Neural cell (in vitro differentiated cells): Measurements from ENCODE around the gene PTDSS2. TPM values are rescaled to one million over a fixed set of nuclear protein-coding genes. Genes with fewer than 3 reads are reported as not detected.

Experiments used
- H2AFZ ChIP-seq: fragments of 200-600, 300-800 bp; sonication (generic), shearing (Covaris generic); 2 replicates; pipeline ENCODE4 v1.6.0; 2014; ENCODE audit warnings: low read depth, mild to moderate bottlenecking, antibody characterized with exemption, low read length, moderate library complexity
- H3F3A ChIP-seq: fragments of 200-600 bp; shearing (Covaris generic); 2 replicates; pipeline ENCODE4 v1.6.1; 2016; ENCODE audit warnings: mild to moderate bottlenecking, moderate library complexity, mixed read lengths, antibody characterized with exemption, low read length; ENCODE audit not compliant: insufficient read depth, poor library complexity, severe bottlenecking
- H3K27ac ChIP-seq: fragments of 200-600, 300-800 bp; sonication (generic), shearing (Covaris generic); 2 replicates; pipeline ENCODE4 v1.5.1; 2014; ENCODE audit warnings: mild to moderate bottlenecking, low read length, moderate library complexity
- H3K27me3 ChIP-seq: fragments of 300-800, 200-600 bp; sonication (generic), shearing (Covaris generic); 2 replicates; pipeline ENCODE4 v1.6.0; 2014; ENCODE audit warnings: mild to moderate bottlenecking, low read depth, low read length, moderate library complexity; ENCODE audit not compliant: insufficient read depth
- H3K36me3 ChIP-seq: fragments of 300-800, 200-600 bp; sonication (generic), shearing (Covaris generic); 2 replicates; pipeline ENCODE4 v1.5.1; 2014; ENCODE audit warnings: mild to moderate bottlenecking, antibody characterized with exemption, low read length, moderate library complexity; ENCODE audit not compliant: insufficient read depth
- H3K4me2 ChIP-seq: fragments of 300-800, 200-600 bp; sonication (generic), shearing (Covaris generic); 2 replicates; pipeline ENCODE4 v1.6.0; 2014; ENCODE audit warnings: mild to moderate bottlenecking, low read length
- H3K4me3 ChIP-seq: fragments of 300-800, 200-600 bp; sonication (generic), shearing (Covaris generic); 2 replicates; pipeline ENCODE4 v1.5.1; 2014; ENCODE audit warnings: mild to moderate bottlenecking, low read length, moderate library complexity
- H3K79me2 ChIP-seq: fragments of 200-600 bp; shearing (Covaris generic); replicated peaks from 2 replicates; pipeline ENCODE4 v1.6.0; 2014; ENCODE audit warnings: mild to moderate bottlenecking, low read length, moderate library complexity; ENCODE audit not compliant: insufficient read depth
- H3K9ac ChIP-seq: fragments of 300-800, 200-600 bp; sonication (generic), shearing (Covaris generic); 2 replicates; pipeline ENCODE4 v1.6.1; 2016; ENCODE audit warnings: mild to moderate bottlenecking, low read length, mixed read lengths
- H3K9me2 ChIP-seq: fragments of 200-600 bp; shearing (Covaris generic); 2 replicates; pipeline ENCODE4 v1.6.1; 2016; ENCODE audit warnings: mild to moderate bottlenecking, low read length, mixed read lengths; ENCODE audit not compliant: insufficient read depth
- H3K9me3 ChIP-seq: fragments of 200-600, 300-800 bp; sonication (generic), shearing (Covaris generic); 2 replicates; pipeline ENCODE4 v1.6.1; 2016; ENCODE audit warnings: mild to moderate bottlenecking, mixed run types, low read length, moderate library complexity, mixed read lengths
- H4K20me1 ChIP-seq: fragments of 200-600 bp; shearing (Covaris generic); 2 replicates; pipeline ENCODE4 v1.6.1; 2016; ENCODE audit warnings: mild to moderate bottlenecking, mixed run types; ENCODE audit not compliant: insufficient read depth
- EP300 ChIP-seq: fragments of 450-650 bp; conservative IDR thresholded peaks from 2 replicates; pipeline ENCODE4 v1.6.1; 2014; ENCODE audit warnings: antibody characterized with exemption, mild to moderate bottlenecking, moderate library complexity; ENCODE audit not compliant: poor library complexity, severe bottlenecking
- EZH2 ChIP-seq: fragments of 200-600, 300-800 bp; shearing (Covaris generic), sonication (generic); IDR thresholded peaks from 2 replicates; pipeline ENCODE4 v1.6.1; 2014; ENCODE audit warnings: antibody characterized with exemption, low read length, borderline replicate concordance, mild to moderate bottlenecking; ENCODE audit not compliant: insufficient read depth, poor library complexity, severe bottlenecking
- MXI1 ChIP-seq: fragments of 450-650 bp; conservative IDR thresholded peaks from 2 replicates; pipeline ENCODE4 v1.6.1; 2014; ENCODE audit warnings: antibody characterized with exemption, mild to moderate bottlenecking; ENCODE audit not compliant: poor library complexity, severe bottlenecking
- POLR2AphosphoS5 ChIP-seq: IDR thresholded peaks from 2 replicates; pipeline ENCODE4 v1.6.1; 2012
- RAD21 ChIP-seq: fragments of 450-650 bp; conservative IDR thresholded peaks from 2 replicates; pipeline ENCODE4 v1.6.1; 2014; ENCODE audit warnings: antibody characterized with exemption, mild to moderate bottlenecking, moderate library complexity
- SMC3 ChIP-seq: fragments of 450-650 bp; conservative IDR thresholded peaks from 2 replicates; pipeline ENCODE4 v1.6.1; 2014; ENCODE audit warnings: antibody characterized with exemption, mild to moderate bottlenecking, moderate library complexity; ENCODE audit not compliant: poor library complexity
- TAF1 ChIP-seq: IDR thresholded peaks from 2 replicates; pipeline ENCODE4 v1.6.1; 2012; ENCODE audit warnings: low read depth
- polyA plus RNA-seq: library from polyadenylated mRNA; depleted of rRNA; stranded (reverse); fragments of >200 nt; gene quantifications from 2 replicates; pipeline ENCODE4 v1.2.3, GENCODE V29; 2014
- TF ChIP-seq, protein P1 (sequence below): fragments of 450-650 bp; IDR thresholded peaks from 2 replicates; pipeline ENCODE4 v1.5.1; 2014; ENCODE audit warnings: antibody characterized with exemption, mild to moderate bottlenecking, moderate library complexity; ENCODE audit not compliant: poor library complexity, severe bottlenecking
- TF ChIP-seq, protein P2 (sequence below): IDR thresholded peaks from 2 replicates; pipeline ENCODE4 v1.6.1; 2012; ENCODE audit warnings: borderline replicate concordance

The PTDSS2 gene
- polyA plus RNA-seq, 1 donor from 2014 or later = 54.3 TPM

DNA sequence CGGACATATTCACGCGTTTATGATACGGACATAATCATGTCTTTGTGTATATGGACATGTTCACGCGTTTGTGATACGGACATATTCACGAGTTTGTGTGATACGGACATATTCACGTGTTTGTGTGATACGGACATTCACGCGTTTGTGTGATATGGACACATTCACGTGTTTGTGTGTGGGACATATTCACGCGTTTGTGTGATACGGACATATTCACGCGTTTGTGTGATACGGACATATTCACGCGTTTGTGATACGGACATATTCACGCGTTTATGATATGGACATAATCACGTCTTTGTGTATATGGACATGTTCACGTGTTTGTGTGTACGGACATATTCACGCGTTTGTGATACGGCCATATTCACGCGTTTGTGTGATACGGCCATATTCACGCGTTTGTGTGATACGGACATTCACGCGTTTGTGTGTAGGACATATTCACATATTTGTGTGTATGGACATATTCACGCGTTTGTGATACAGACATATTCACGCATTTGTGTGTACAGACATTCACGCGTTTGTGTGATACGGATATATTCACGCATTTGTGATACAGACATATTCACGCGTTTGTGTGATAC, 24.9 kb downstream of the PTDSS2 start:
- Histone ChIP-seq H2AFZ (no peak overlapping the region), H3K79me2 (no peaks in the 10 kb centered on the region), H3K9me2 (no peaks in the 10 kb centered on the region), H3K9me3 (no peaks in the 10 kb centered on the region), H3K27me3 (no peaks in the 10 kb centered on the region), H3K4me2 (no peak overlapping the region), H3K36me3 (peaks cover 6% of the 10 kb centered on the region), H3K9ac (no peak overlapping the region), H3K4me3 (no peak overlapping the region), H4K20me1 (no peaks in the 10 kb centered on the region), H3F3A (no peaks in the 10 kb centered on the region), H3K27ac (no peak overlapping the region)
- TF ChIP-seq POLR2AphosphoS5 = no peak
- TF ChIP-seq SMC3 = no peak
- no peak for TF ChIP-seq MXI1
- no peak for TF ChIP-seq EZH2
- TF ChIP-seq EP300 = no peak
- TF ChIP-seq, protein P1, sequence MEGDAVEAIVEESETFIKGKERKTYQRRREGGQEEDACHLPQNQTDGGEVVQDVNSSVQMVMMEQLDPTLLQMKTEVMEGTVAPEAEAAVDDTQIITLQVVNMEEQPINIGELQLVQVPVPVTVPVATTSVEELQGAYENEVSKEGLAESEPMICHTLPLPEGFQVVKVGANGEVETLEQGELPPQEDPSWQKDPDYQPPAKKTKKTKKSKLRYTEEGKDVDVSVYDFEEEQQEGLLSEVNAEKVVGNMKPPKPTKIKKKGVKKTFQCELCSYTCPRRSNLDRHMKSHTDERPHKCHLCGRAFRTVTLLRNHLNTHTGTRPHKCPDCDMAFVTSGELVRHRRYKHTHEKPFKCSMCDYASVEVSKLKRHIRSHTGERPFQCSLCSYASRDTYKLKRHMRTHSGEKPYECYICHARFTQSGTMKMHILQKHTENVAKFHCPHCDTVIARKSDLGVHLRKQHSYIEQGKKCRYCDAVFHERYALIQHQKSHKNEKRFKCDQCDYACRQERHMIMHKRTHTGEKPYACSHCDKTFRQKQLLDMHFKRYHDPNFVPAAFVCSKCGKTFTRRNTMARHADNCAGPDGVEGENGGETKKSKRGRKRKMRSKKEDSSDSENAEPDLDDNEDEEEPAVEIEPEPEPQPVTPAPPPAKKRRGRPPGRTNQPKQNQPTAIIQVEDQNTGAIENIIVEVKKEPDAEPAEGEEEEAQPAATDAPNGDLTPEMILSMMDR = no peak
- TF ChIP-seq, protein P2, sequence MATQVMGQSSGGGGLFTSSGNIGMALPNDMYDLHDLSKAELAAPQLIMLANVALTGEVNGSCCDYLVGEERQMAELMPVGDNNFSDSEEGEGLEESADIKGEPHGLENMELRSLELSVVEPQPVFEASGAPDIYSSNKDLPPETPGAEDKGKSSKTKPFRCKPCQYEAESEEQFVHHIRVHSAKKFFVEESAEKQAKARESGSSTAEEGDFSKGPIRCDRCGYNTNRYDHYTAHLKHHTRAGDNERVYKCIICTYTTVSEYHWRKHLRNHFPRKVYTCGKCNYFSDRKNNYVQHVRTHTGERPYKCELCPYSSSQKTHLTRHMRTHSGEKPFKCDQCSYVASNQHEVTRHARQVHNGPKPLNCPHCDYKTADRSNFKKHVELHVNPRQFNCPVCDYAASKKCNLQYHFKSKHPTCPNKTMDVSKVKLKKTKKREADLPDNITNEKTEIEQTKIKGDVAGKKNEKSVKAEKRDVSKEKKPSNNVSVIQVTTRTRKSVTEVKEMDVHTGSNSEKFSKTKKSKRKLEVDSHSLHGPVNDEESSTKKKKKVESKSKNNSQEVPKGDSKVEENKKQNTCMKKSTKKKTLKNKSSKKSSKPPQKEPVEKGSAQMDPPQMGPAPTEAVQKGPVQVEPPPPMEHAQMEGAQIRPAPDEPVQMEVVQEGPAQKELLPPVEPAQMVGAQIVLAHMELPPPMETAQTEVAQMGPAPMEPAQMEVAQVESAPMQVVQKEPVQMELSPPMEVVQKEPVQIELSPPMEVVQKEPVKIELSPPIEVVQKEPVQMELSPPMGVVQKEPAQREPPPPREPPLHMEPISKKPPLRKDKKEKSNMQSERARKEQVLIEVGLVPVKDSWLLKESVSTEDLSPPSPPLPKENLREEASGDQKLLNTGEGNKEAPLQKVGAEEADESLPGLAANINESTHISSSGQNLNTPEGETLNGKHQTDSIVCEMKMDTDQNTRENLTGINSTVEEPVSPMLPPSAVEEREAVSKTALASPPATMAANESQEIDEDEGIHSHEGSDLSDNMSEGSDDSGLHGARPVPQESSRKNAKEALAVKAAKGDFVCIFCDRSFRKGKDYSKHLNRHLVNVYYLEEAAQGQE = no peak
- TF ChIP-seq TAF1 = no peak
- TF ChIP-seq RAD21 = no peak

DNA sequence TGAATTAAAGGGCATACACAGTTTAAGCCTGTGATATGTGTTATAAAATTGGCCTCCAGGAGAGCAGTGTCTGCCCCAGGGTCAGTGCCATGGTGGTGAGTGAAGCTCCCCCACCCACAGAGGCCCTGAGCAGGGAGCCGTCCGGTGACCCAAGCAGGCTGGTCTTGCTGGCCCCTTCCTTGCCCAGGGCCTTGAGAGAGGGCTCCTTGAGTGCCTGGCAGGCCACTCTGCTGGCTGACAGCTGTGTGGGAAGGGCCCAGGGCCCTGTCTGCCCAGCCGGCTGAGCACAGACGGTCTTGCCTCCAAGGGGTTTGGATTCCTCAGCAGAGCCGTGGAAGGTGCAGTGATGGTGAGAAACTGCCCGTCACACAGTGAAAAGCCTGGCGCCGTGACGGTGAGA, 25.9 kb downstream of the PTDSS2 start:
- Histone ChIP-seq H2AFZ (no peak overlapping the region), H3K9me3 (no peaks in the 10 kb centered on the region), H3K9me2 (no peaks in the 10 kb centered on the region), H3K4me2 (no peak overlapping the region), H3K27ac (no peak overlapping the region), H3K4me3 (no peak overlapping the region), H3F3A (no peaks in the 10 kb centered on the region), H3K27me3 (no peaks in the 10 kb centered on the region), H3K79me2 (no peaks in the 10 kb centered on the region), H3K36me3 (peaks cover 6% of the 10 kb centered on the region), H3K9ac (no peak overlapping the region), H4K20me1 (no peaks in the 10 kb centered on the region)
- TF ChIP-seq SMC3 (no peak), MXI1 (no peak), POLR2AphosphoS5 (no peak)
